ENCODE measurements around the gene CAPZB.
"Not testable (repeated sequence)": the region's sequence is repeated elsewhere in the genome, so short reads cannot be mapped to it uniquely, and the experiment has no call there.

The CAPZB gene

GRCh38 chr1:19485362-19486187, at the start of gene CAPZB:
Gene CAPZB (minus strand): TSS chr1:19485539. CDS start chr1:19485438, 101 bp downstream.
- DNase-seq: peak; percentile 76

GRCh38 chr1:19534281-19534680, 48.9 kb upstream of the CAPZB start:
- DNase-seq: no peak

DNA sequence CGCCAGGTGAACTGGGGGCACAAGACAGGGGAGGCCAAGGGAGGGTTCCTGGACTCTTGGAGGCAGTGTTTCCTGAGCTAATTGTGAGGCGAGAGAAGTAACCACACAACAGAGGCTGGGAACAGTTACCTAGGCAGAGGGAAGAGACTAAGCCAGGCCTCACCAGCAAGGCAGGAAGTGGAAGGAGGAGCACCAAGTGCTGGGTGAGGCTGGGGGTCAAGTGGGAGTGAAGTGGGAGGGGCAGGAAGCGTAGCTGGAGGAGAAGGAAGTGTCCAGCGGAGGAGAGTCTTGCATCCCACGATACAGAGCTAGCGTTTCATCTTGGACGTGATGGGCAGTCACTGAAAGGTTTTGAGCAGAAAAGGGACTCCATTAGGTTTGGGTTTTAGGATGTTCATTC, 48.3 kb upstream of the CAPZB start:
- DNase-seq: peak; percentile 15

DNA sequence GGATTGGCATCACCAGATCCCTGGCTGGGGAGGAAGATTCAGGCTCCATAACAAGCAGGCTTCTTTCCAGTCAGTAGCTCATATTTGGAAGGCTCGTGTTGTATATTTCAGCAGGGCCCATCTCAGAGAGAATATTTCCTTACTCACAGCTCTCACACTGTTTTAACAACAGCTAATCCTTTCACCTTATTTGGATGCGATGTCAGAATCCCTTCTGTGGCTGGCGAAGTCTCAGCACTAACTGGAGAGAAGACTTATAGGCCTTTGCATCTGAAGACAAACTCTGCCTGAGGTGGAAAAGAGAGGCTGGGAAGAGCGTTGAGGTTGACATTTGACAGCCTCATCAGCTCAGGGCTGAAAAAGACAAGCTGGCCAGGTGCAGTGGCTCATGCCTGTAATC, 47.2 kb upstream of the CAPZB start:
- DNase-seq: no peak

DNA sequence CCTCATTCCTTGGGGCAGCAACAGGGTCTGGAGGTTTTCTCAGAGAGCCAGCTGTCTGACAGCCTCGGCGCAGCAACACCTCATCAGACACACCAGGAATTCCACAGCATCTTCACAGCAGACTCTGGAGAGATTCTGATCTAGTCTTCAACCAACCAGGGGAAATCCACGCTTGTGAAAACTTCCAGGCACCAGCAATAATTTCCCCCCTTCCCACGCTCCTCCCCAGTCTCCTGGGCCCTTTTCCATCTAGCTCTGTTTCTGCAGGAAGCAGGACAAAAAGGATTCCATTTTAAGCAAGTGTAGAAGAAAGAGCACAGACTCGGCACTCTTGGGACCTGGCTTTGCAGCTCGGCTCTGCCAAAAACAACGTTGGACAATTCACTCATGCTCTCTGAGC, 44.3 kb upstream of the CAPZB start:
- no peak for DNase-seq

GRCh38 chr1:19528438-19528837, 43.1 kb upstream of the CAPZB start:
- DNase-seq: peak; percentile 27

DNA sequence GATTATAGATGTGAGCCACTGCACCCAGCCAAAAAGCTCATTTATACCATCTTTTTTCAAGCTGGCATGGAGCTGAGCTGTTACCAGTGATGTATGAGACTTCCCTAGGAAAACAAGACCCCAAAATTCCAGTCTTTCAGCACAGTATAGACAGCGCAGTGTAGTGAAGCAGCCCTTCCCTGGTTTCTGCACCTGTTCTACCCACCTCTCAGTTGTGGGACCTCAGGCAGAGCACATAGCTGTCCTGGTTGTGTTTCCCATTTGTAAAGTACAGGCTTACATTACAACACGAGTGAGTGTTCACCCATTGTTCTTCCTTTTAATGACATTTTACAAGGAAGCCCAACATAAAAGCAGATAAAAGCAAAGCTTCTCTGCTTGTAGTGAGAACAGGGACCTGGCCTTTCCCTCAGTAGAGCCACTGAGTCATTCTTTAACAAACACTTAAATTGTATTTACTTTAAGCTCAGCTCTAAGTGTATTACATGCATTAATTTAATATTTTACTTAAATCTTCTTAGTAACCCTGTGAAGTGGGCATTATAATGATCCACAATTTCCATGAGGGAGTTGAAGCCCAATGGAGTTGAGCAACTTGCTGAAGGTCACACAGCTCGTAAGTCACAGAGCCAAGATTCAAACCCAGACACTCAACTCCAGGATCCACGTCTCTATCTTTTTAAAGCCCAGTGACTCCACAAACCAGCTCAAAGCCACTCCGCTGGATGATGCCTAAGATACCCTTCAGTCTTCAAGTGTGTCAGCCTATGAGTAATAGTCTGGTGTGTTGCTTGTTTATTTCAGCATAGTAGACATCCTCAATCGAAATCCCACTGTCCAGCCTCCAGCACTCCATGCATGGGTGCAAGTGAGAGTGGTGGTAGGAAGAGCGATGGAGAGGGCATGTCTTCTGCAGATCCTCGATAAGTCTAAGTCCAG, 40.5 kb upstream of the CAPZB start:
- no peak for DNase-seq

DNA sequence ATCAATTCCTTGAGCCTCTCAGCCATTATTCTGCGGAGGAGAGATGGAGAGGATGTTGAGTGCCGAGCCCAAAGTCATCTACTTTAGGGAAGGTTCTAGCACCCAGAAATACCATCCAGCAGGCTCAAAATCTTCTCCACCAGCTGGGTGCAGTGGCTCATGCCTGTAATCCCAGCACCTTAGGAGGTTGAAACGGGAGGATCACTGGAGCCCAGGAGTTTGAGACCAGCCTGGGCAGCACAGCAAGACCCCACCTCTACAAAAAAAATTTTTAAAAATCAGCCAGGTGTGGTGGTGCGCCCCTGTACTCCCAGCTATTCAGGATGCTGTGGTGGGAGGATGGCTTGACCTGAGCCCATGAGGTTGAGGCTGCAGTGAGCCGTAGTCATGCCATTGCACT, 39.5 kb upstream of the CAPZB start:
- no peak for DNase-seq

DNA sequence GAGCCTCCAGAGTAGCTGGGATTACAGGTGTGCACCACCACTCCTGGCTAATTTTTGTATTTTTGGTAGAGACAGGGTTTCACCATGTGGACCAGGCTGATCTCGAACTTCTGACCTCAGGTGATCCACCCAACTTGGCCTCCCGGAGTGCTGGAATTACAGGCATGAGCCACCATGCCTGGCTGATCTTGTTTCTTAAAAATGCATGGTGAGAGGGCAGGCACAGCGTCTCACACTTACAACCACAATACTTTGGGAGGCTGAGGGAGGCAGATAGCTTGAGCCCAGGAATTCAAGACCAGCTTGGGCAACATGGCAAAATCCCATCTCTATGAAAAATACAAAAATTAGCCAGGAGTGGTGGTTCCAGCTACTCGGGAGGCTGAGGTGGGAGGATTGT, 37.2 kb upstream of the CAPZB start:
- not testable (repeated sequence) for DNase-seq

DNA sequence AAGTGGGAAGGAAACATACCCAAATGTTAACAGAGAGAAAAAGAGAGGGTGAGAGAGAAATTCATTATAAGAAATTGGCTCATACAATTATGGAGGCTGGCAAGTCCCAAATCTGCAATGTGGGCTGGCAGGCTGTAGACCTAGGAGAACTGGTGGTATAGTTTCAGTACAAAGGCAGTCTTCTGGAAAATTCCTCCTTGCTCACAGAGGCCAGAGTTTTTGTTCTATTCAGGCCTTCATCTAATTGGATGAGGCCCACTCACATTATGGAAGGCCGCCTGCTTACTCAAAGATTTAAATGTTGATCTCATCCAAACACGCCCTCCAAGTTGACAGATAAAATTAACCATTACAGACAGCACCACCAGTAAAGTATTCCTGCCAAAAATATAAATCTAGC, 36.1 kb upstream of the CAPZB start:
- DNase-seq: no peak

DNA sequence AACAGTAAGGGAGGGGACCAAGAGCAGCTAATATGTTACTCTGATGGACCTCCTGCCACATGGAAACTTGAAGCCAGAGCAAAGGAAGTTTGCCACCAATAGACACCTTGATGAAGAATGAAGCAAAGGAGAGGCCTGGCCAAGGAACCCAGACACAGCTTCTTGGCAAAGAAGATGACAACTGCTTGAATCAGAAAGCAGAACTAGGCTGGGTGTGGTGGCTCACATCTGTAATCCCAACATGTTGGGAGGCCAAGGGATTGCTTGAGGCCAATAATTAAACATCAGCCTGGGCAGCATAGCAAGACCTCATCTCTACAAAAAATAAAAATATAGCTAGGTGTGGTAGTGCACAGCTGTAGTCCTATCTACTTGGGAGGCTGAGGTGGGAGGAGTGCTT, 31.7 kb upstream of the CAPZB start:
- peak; percentile 54 for DNase-seq

GRCh38 chr1:19515201-19515600, 29.9 kb upstream of the CAPZB start:
- DNase-seq: no peak

- DNase-seq: no peak
These were observed 29.1 kb upstream of the CAPZB start for GRCh38 chr1:19514391-19514831.

DNA sequence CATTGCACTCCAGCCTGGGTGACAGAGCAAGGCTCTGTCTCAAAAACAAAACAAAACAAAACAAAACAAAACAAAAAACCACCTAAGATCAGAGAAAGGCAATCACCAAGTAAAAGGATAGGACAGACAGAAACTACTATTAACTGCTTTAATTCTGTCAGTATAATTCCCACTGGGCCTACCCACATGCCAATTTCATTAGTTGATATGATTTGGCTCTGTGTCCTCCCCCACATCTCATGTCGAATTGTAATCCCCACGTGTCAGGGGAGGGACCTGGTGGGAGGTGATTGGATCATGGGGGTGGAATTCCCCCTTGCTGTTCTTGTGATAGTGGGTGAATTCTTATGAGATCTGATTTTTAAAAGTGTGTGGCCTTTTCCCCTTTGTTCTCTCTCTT, 27.2 kb upstream of the CAPZB start:
- no peak for DNase-seq

GRCh38 chr1:19511116-19511515, 25.8 kb upstream of the CAPZB start:
- DNase-seq: peak; percentile 78

GRCh38 chr1:19509647-19510046, 24.3 kb upstream of the CAPZB start:
- not testable (repeated sequence) for DNase-seq

DNA sequence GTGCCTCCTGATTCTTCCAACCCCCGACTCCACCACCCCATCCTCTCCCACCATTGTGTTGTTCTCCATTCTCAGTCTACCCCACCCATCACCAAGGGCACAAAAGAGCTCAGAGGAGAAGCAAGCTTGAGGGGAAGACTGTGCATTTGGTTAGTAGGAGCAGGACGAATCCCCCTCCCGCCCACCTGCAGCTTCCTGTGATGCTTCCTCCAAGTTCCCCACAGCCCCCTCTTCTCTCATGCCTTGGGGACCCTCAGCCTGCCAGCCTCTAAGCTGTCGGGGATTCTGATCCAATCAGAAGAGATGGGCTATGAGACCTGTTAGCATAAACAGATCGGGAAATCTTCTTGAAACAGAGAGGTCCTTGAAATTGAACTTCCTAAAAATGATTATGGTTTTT, 22.2 kb upstream of the CAPZB start:
- peak; percentile 21 for DNase-seq

- DNase-seq: peak; percentile 98
These were observed 20.5 kb upstream of the CAPZB start for GRCh38 chr1:19505693-19506457.

- peak; percentile 41 for DNase-seq
These were observed 19.7 kb upstream of the CAPZB start for GRCh38 chr1:19504796-19505692.

GRCh38 chr1:19502284-19502683, 16.9 kb upstream of the CAPZB start:
- DNase-seq: peak; percentile 45

- not testable (repeated sequence) for DNase-seq
These were observed 14.5 kb upstream of the CAPZB start for GRCh38 chr1:19499887-19500286.

DNA sequence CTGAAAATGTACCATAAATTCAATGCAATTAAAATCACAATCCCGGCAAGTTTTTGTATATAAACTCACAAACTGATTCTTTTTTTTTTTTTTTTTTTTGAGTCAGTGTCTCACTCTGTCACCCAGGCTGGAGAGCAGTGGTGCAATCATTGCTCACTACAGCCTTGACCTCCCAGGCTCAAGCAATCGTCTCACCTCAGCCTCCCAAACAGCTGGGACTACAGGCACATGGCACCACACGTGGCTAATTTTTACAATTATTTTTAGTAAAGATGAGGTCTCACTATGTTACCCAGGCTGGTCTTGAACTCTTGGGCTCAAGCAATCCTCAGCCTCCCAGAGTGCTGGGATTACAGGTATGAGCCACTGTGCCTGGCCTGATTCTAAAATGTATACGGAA, 12.1 kb upstream of the CAPZB start:
- DNase-seq: not testable (repeated sequence)
